ENCODE measurements around the gene TP53I11. TPM values are rescaled to one million over a fixed set of nuclear protein-coding genes. Genes with fewer than 3 reads are reported as not detected.

Gene TP53I11
- total RNA-seq, 3 donors from 2014 or later (not counting 1 experiment from before 2014, with no cell fraction given), result 3.7 to 13.9 (median 9.2) TPM

DNA sequence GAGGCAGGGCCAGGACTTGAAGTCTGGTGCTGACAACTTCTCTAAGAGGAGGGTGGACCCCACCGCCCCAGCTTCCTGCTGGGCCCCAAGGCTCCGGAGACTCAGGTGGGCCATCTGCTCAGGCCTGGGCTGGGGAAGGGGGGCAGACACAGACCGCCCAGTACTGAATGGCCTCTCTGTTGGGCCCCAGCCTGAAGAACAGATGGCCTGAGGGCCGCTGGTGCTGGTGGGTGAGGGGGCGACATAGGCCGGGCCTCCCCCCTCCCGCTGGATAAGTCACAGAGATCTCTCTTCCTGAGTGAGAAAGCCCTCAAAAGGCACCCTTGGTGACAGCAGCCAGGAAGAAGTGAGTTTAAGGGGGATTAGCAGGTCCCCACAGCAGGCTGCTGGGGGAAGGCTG is 12.5 kb upstream of the TP53I11 start:
- no peaks in the 10 kb centered on the region for H3K27me3 ChIP-seq (ENCODE audit: control insufficient read depth, insufficient read depth, low read length)
- no peaks in the 10 kb centered on the region for H3K9me3 ChIP-seq (ENCODE audit: control insufficient read depth, insufficient read depth, low read length)
- Mint-ChIP-seq H3K27me3 (ENCODE audit: low read depth in 2 of 2) (peaks cover 0 to 10% of the 10 kb centered on the region in 2 donors), H3K36me3 (no peaks in the 10 kb centered on the region), H3K27ac (no peak overlapping the region), H3K4me1 (no peaks in the 10 kb centered on the region), H3K9me3 (no peaks in the 10 kb centered on the region), H3K4me3 (no peak overlapping the region)
- H3K4me3 ChIP-seq (ENCODE audit: low read length), result no peak overlapping the region
- intact Hi-C loops (cut with micrococcal nuclease), result no loop called here
- no peaks in the 10 kb centered on the region for H3K36me3 ChIP-seq (ENCODE audit: control insufficient read depth, insufficient read depth, low read length)
- DNase-seq (no peak), ATAC-seq (no peak)
- H3K27ac ChIP-seq (ENCODE audit: low read length), result no peak overlapping the region
- no peaks in the 10 kb centered on the region for H3K4me1 ChIP-seq (ENCODE audit: control insufficient read depth, insufficient read depth, low read length)
- TF ChIP-seq, protein P1, sequence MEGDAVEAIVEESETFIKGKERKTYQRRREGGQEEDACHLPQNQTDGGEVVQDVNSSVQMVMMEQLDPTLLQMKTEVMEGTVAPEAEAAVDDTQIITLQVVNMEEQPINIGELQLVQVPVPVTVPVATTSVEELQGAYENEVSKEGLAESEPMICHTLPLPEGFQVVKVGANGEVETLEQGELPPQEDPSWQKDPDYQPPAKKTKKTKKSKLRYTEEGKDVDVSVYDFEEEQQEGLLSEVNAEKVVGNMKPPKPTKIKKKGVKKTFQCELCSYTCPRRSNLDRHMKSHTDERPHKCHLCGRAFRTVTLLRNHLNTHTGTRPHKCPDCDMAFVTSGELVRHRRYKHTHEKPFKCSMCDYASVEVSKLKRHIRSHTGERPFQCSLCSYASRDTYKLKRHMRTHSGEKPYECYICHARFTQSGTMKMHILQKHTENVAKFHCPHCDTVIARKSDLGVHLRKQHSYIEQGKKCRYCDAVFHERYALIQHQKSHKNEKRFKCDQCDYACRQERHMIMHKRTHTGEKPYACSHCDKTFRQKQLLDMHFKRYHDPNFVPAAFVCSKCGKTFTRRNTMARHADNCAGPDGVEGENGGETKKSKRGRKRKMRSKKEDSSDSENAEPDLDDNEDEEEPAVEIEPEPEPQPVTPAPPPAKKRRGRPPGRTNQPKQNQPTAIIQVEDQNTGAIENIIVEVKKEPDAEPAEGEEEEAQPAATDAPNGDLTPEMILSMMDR (IDR thresholded peaks at IDR 0.05), result no peak
- WGBS (ENCODE audit: insufficient coverage), result 75% methylated on average over 7 of the region's 7 CpGs

DNA sequence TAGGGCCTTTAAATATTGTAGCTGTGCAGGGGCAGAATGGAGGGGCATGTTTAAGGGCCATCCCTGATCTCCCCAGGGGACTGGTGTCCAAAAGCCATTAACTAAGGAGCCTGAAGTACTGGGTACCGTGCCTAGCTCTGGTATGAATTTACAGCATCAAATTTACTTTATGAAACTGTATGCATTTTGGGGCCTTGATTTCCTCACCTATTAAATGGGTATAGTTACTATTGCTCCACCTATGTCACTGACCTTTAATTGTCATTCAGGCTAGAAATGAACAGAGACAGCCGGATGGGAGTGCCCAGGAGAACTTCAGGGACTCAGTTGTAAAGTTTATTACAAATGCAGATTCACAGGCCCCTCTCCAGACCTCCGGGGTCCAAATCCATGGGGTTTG is 11.8 kb upstream of the TP53I11 start:
- no peaks in the 10 kb centered on the region for H3K9me3 Mint-ChIP-seq
- 86% methylated on average over 3 of the region's 3 CpGs for WGBS (ENCODE audit: insufficient coverage)
- no peaks in the 10 kb centered on the region for H3K27me3 ChIP-seq (ENCODE audit: control insufficient read depth, insufficient read depth, low read length)
- intact Hi-C loops (cut with micrococcal nuclease), result no loop called here
- no peak for DNase-seq
- no peaks in the 10 kb centered on the region for H3K4me1 ChIP-seq (ENCODE audit: control insufficient read depth, insufficient read depth, low read length)
- peaks cover 0 to 14% of the 10 kb centered on the region in 2 donors for H3K27me3 Mint-ChIP-seq (ENCODE audit: low read depth in 2 of 2)
- no peak for ATAC-seq
- no peak overlapping the region for H3K27ac Mint-ChIP-seq
- no peaks in the 10 kb centered on the region for H3K36me3 ChIP-seq (ENCODE audit: control insufficient read depth, insufficient read depth, low read length)
- TF ChIP-seq, protein P1 (IDR thresholded peaks at IDR 0.05), result no peak
- no peaks in the 10 kb centered on the region for H3K36me3 Mint-ChIP-seq
- no peak overlapping the region for H3K27ac ChIP-seq (ENCODE audit: low read length)
- H3K9me3 ChIP-seq (ENCODE audit: control insufficient read depth, insufficient read depth, low read length), result no peaks in the 10 kb centered on the region
- H3K4me3 ChIP-seq (ENCODE audit: low read length), result no peak overlapping the region
- no peaks in the 10 kb centered on the region for H3K4me1 Mint-ChIP-seq
- H3K4me3 Mint-ChIP-seq, result no peak overlapping the region

DNA sequence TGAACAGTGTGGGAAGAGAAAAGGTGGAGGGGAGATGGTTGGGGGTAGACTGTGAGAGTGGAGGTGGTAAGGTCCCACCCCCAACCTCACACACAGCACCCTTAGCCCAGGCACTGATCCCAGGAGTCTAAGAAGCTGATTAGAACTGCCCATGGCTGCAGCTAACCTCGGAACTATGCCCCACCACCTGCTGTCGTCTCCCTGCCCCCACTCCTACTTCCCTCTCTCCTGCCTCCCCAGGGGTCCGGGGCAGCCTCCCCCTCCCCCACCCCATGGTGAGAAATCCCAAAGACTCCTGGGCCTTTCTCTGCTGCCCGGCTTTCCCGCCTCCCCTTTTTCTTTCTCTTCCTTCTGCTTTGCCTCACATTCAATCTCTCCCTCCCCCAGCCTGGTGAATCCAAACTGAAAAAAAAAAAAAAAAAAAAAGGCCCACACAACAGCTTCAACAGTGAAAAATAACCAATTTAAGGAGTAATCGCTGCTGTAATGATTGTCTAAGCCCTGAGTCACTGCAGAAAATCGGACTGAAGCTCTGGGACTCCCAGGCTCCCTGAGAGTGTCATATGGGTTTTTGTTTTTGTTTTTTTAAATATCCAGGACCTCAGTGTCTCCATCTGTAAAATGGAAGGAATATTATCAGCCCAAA is 9.6 kb upstream of the TP53I11 start:
- no peak for ATAC-seq
- H3K27ac Mint-ChIP-seq, result no peak overlapping the region
- no peaks in the 10 kb centered on the region for H3K36me3 ChIP-seq (ENCODE audit: control insufficient read depth, insufficient read depth, low read length)
- H3K27me3 Mint-ChIP-seq (ENCODE audit: low read depth in 2 of 2), result peaks cover 0 to 26% of the 10 kb centered on the region in 2 donors
- no peaks in the 10 kb centered on the region for H3K4me1 Mint-ChIP-seq
- H3K27me3 ChIP-seq (ENCODE audit: control insufficient read depth, insufficient read depth, low read length), result no peaks in the 10 kb centered on the region
- H3K9me3 ChIP-seq (ENCODE audit: control insufficient read depth, insufficient read depth, low read length), result no peaks in the 10 kb centered on the region
- WGBS (ENCODE audit: insufficient coverage), result 52% methylated on average over 7 of the region's 7 CpGs
- H3K4me1 ChIP-seq (ENCODE audit: control insufficient read depth, insufficient read depth, low read length), result peaks cover 10% of the 10 kb centered on the region
- no peak overlapping the region for H3K4me3 Mint-ChIP-seq
- no peaks in the 10 kb centered on the region for H3K36me3 Mint-ChIP-seq
- TF ChIP-seq, protein P1 (IDR thresholded peaks at IDR 0.05), result no peak
- H3K27ac ChIP-seq (ENCODE audit: low read length), result no peak overlapping the region
- no peak overlapping the region for H3K4me3 ChIP-seq (ENCODE audit: low read length)
- no peak for DNase-seq
- intact Hi-C loops (cut with micrococcal nuclease), result no loop called here
- H3K9me3 Mint-ChIP-seq, result no peaks in the 10 kb centered on the region

DNA sequence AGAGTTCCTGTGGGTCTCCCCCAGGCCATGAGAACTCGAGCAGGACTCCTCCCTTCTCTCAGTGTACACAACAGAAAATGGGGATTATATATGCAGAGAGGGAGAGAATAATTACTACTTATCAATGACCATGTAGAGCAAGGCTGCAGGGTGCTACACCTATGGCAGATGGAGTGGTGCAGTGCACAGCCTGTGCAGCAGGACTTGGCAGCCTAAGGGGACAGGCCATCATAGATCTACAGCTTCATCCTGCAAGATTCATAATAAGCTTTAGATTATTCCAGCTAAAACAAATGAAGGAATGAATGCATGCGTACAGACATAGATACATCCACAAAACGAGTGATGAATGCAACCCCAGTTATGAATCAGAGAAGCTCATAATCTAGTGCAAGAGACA is 8.4 kb upstream of the TP53I11 start:
- Histone ChIP-seq H3K9me3 (ENCODE audit: control insufficient read depth, insufficient read depth, low read length) (no peaks in the 10 kb centered on the region), H3K4me3 (ENCODE audit: low read length) (no peak overlapping the region), H3K27me3 (ENCODE audit: control insufficient read depth, insufficient read depth, low read length) (no peaks in the 10 kb centered on the region), H3K27ac (ENCODE audit: low read length) (no peak overlapping the region), H3K36me3 (ENCODE audit: control insufficient read depth, insufficient read depth, low read length) (no peaks in the 10 kb centered on the region), H3K4me1 (ENCODE audit: control insufficient read depth, insufficient read depth, low read length) (peaks cover 21% of the 10 kb centered on the region)
- H3K4me1 Mint-ChIP-seq, result no peaks in the 10 kb centered on the region
- H3K36me3 Mint-ChIP-seq, result no peaks in the 10 kb centered on the region
- ATAC-seq (no peak), DNase-seq (no peak)
- no peak overlapping the region for H3K27ac Mint-ChIP-seq
- 86% methylated on average over 2 of the region's 3 CpGs for WGBS (ENCODE audit: insufficient coverage)
- H3K9me3 Mint-ChIP-seq, result no peaks in the 10 kb centered on the region
- intact Hi-C loops (cut with micrococcal nuclease), result no loop called here
- TF ChIP-seq, protein P1 (IDR thresholded peaks at IDR 0.05), result no peak
- H3K4me3 Mint-ChIP-seq, result no peak overlapping the region
- peaks cover 0 to 35% of the 10 kb centered on the region in 2 donors for H3K27me3 Mint-ChIP-seq (ENCODE audit: low read depth in 2 of 2)

Measured in natural killer cell (primary cell).